Gastroesophageal sphincter (tissue), 4 donors: Measurements from ENCODE around the gene NLRP4. TPM values are rescaled to one million over a fixed set of nuclear protein-coding genes. Genes with fewer than 3 reads are reported as not detected.

ENCODE experiments used
- ATAC-seq: fragments of 150-250 bp; one replicate; pipeline ENCODE4 v1.9.1; 2016; ENCODE audit warnings: mild to moderate bottlenecking, moderate library complexity
- H3K27ac ChIP-seq, 4 donors: fragments of 200-600 bp; sonication (generic) in 3 of 4; 1 replicate in 3 of 4; 2 replicates in 1 of 4; pipeline ENCODE4 v1.5.1; 2016 to 2019
- H3K27me3 ChIP-seq: fragments of 200-600 bp; sonication (generic); one replicate; pipeline ENCODE4 v1.5.1; 2019
- H3K36me3 ChIP-seq, 2 donors: fragments of 200-600 bp; sonication (generic); one replicate each; pipeline ENCODE4 v1.5.1; 2019; ENCODE audit warnings: control low read depth in 1 of 2
- H3K4me1 ChIP-seq, 3 donors: fragments of 200-600 bp; sonication (generic); 1 replicate in 2 of 3; 2 replicates in 1 of 3; pipeline ENCODE4 v1.5.1; 2016 to 2019; ENCODE audit warnings: control low read depth in 2 of 3
- H3K4me3 ChIP-seq, 2 donors: fragments of 200-600 bp; sonication (generic); one replicate each; pipeline ENCODE4 v1.5.1; 2019; ENCODE audit warnings: mild to moderate bottlenecking in 1 of 2, moderate library complexity in 1 of 2
- H3K9me3 ChIP-seq, 3 donors: fragments of 200-600 bp; sonication (generic); one replicate each; pipeline ENCODE4 v1.5.1; 2017 to 2019; ENCODE audit warnings: control low read depth in 2 of 3
- EP300 ChIP-seq: sonication (generic); formaldehyde crosslinking; IDR thresholded peaks from one replicate; pipeline ENCODE4 v1.6.1; 2017; ENCODE audit warnings: antibody characterized with exemption, mild to moderate bottlenecking
- POLR2A ChIP-seq, 2 donors: fragments of 450-650 bp; IDR thresholded peaks; one replicate each; pipeline ENCODE4 v1.6.1; 2017; ENCODE audit warnings: antibody characterized with exemption in 2 of 2, mild to moderate bottlenecking in 2 of 2, moderate library complexity in 1 of 2
- POLR2AphosphoS5 ChIP-seq: sonication (generic); formaldehyde crosslinking; IDR thresholded peaks from one replicate; pipeline ENCODE4 v1.6.1; 2017; ENCODE audit warnings: antibody characterized with exemption
- WGBS, 2 donors: methylation state at CpG; one replicate each; pipeline ENCODE4 v1.1.5; 2018; ENCODE audit warnings: low coverage in 1 of 2; 5-methylcytosine and 5-hydroxymethylcytosine counted together
- total RNA-seq, 4 donors: library from RNA; depleted of rRNA; stranded (reverse); fragments of >200 nt; gene quantifications; one replicate each; pipeline ENCODE4 v1.1.0, GENCODE V29; 2016
- TF ChIP-seq, protein P1 (sequence below), 4 experiments: fragments of 200-600 bp in 2 of 4; fragments of 450-650 bp in 2 of 4; sonication (generic) in 1 of 4; IDR thresholded peaks; one replicate each; pipeline ENCODE4 v1.5.1; 2017 to 2019; ENCODE audit warnings: antibody characterized with exemption in 4 of 4, mild to moderate bottlenecking in 2 of 4, moderate library complexity in 2 of 4

Gene NLRP4, protein sequence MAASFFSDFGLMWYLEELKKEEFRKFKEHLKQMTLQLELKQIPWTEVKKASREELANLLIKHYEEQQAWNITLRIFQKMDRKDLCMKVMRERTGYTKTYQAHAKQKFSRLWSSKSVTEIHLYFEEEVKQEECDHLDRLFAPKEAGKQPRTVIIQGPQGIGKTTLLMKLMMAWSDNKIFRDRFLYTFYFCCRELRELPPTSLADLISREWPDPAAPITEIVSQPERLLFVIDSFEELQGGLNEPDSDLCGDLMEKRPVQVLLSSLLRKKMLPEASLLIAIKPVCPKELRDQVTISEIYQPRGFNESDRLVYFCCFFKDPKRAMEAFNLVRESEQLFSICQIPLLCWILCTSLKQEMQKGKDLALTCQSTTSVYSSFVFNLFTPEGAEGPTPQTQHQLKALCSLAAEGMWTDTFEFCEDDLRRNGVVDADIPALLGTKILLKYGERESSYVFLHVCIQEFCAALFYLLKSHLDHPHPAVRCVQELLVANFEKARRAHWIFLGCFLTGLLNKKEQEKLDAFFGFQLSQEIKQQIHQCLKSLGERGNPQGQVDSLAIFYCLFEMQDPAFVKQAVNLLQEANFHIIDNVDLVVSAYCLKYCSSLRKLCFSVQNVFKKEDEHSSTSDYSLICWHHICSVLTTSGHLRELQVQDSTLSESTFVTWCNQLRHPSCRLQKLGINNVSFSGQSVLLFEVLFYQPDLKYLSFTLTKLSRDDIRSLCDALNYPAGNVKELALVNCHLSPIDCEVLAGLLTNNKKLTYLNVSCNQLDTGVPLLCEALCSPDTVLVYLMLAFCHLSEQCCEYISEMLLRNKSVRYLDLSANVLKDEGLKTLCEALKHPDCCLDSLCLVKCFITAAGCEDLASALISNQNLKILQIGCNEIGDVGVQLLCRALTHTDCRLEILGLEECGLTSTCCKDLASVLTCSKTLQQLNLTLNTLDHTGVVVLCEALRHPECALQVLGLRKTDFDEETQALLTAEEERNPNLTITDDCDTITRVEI
- not detected for total RNA-seq

- H3K9me3 ChIP-seq = peaks cover 0 to 2% (median 0%) of the 10 kb centered on the region in 3 donors
- no peaks in the 10 kb centered on the region for H3K36me3 ChIP-seq
- no peak for ATAC-seq
- WGBS, 2 donors = 77 to 90% methylated on average over 8 to 12 of the region's 16 CpGs
- no peak for TF ChIP-seq POLR2AphosphoS5
- H3K4me3 ChIP-seq = no peak within 1 kb of the TSS
- no peak within 1 kb of the TSS for H3K27ac ChIP-seq
- H3K4me1 ChIP-seq = no peaks in the 10 kb centered on the region
- peaks cover 25% of the 10 kb centered on the region for H3K27me3 ChIP-seq
Measured at GRCh38 chr19:55836340-55836739, at the start of gene NLRP4. Gene NLRP4 (plus strand): TSS chr19:55836540. CDS start chr19:55852081, 15,541 bp downstream.

GRCh38 chr19:55795021-55795420 lies 41.3 kb upstream of the NLRP4 start:
- TF ChIP-seq EP300 = no peak
- TF ChIP-seq, protein P1, sequence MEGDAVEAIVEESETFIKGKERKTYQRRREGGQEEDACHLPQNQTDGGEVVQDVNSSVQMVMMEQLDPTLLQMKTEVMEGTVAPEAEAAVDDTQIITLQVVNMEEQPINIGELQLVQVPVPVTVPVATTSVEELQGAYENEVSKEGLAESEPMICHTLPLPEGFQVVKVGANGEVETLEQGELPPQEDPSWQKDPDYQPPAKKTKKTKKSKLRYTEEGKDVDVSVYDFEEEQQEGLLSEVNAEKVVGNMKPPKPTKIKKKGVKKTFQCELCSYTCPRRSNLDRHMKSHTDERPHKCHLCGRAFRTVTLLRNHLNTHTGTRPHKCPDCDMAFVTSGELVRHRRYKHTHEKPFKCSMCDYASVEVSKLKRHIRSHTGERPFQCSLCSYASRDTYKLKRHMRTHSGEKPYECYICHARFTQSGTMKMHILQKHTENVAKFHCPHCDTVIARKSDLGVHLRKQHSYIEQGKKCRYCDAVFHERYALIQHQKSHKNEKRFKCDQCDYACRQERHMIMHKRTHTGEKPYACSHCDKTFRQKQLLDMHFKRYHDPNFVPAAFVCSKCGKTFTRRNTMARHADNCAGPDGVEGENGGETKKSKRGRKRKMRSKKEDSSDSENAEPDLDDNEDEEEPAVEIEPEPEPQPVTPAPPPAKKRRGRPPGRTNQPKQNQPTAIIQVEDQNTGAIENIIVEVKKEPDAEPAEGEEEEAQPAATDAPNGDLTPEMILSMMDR (IDR thresholded peaks at IDR 0.05) = no peak
- no peak for TF ChIP-seq POLR2AphosphoS5
- TF ChIP-seq POLR2A (IDR thresholded peaks at IDR 0.05) = no peak
- WGBS, 2 donors = 85 to 92% methylated on average over 7 to 11 of the region's 11 CpGs
- Histone ChIP-seq H3K9me3 (no peaks in the 10 kb centered on the region), H3K4me3 (no peak overlapping the region), H3K27me3 (peaks cover 19% of the 10 kb centered on the region), H3K4me1 (no peaks in the 10 kb centered on the region), H3K27ac (no peak overlapping the region), H3K36me3 (no peaks in the 10 kb centered on the region)
- ATAC-seq = no peak

GRCh38 chr19:55801416-55801815 lies 34.9 kb upstream of the NLRP4 start:
- 55 to 62% methylated on average over 4 to 7 of the region's 7 CpGs for WGBS, 2 donors
- Histone ChIP-seq H3K9me3 (peaks cover 0 to 22% (median 0%) of the 10 kb centered on the region in 3 donors), H3K27me3 (peaks cover 11% of the 10 kb centered on the region), H3K27ac (no peak overlapping the region), H3K36me3 (no peaks in the 10 kb centered on the region), H3K4me3 (no peak overlapping the region), H3K4me1 (no peaks in the 10 kb centered on the region)
- no peak for ATAC-seq
- TF ChIP-seq EP300 (no peak), POLR2A (IDR thresholded peaks at IDR 0.05) (no peak), POLR2AphosphoS5 (no peak)
- TF ChIP-seq, protein P1 (IDR thresholded peaks at IDR 0.05) = no peak

- 83 to 86% methylated on average over 2 of the region's 2 CpGs for WGBS, 2 donors
- Histone ChIP-seq H3K27ac (no peak overlapping the region), H3K4me1 (no peaks in the 10 kb centered on the region), H3K9me3 (peaks cover 0 to 25% (median 0%) of the 10 kb centered on the region in 3 donors), H3K36me3 (no peaks in the 10 kb centered on the region), H3K27me3 (peaks cover 9% of the 10 kb centered on the region), H3K4me3 (no peak overlapping the region)
- TF ChIP-seq EP300 (no peak), POLR2A (IDR thresholded peaks at IDR 0.05) (no peak), POLR2AphosphoS5 (no peak)
- TF ChIP-seq, protein P1 (IDR thresholded peaks at IDR 0.05) = no peak
- ATAC-seq = no peak
Measured at GRCh38 chr19:55802281-55802680, 34.1 kb upstream of the NLRP4 start.

DNA sequence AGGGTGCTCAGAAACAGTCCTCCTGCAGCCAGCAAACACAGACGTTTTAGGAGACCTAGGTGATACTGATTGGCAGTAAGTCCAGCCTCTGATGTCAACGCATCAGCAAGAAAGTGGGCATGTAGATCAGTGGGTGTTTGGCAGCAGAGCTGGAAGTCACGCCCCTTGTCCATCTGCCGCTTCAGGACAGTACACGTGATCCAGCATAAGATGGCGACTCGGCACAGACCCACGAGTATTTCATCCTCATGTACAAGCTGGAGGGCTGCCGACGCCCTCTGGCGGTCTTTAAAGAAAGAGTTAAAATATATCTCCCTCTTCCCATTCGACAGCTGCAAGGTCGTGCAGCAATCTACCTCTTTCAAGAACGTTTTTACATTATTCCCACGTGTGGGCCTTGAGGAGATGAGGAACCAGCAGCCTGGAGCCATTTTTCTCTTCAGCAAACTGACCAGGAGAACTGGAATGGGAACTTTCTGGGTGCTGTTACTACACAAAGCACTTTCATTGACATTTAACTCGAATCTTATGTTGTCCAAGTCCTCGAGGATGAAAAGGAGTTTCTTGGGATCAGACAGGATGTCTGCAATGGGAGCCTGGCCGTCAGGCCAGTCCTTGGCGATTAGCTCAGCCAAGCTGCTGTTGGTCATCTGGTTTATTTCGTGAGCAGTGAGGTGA lies 26.8 kb upstream of the NLRP4 start:
- H3K4me1 ChIP-seq = no peaks in the 10 kb centered on the region
- TF ChIP-seq, protein P1 (IDR thresholded peaks at IDR 0.05) = peak in 2 of 4 experiments; percentile 9
- no peak for TF ChIP-seq EP300
- TF ChIP-seq POLR2AphosphoS5 = no peak

More for the DNA sequence above, 26.8 kb upstream of the NLRP4 start:
- Histone ChIP-seq H3K27me3 (peaks cover 20% of the 10 kb centered on the region), H3K36me3 (no peaks in the 10 kb centered on the region), H3K9me3 (peaks cover 0 to 13% (median 0%) of the 10 kb centered on the region in 3 donors), H3K4me3 (no peak overlapping the region), H3K27ac (no peak overlapping the region)
- whole genome bisulfite sequencing, 2 donors = 23 to 35% methylated on average over 7 to 18 of the region's 20 CpGs
- no peak for ATAC-seq
